ENCODE measurements around the gene SMC3. TPM values are rescaled to one million over a fixed set of nuclear protein-coding genes. Genes with fewer than 3 reads are reported as not detected.
A peak's percentile ranks its signal among the peaks of the same experiment; 100 is the strongest.

The SMC3 gene
- total and polyA plus RNA-seq, 2 of the 4 experiments (the other 2 are of a cell fraction) = 15.0 to 15.2 TPM

DNA sequence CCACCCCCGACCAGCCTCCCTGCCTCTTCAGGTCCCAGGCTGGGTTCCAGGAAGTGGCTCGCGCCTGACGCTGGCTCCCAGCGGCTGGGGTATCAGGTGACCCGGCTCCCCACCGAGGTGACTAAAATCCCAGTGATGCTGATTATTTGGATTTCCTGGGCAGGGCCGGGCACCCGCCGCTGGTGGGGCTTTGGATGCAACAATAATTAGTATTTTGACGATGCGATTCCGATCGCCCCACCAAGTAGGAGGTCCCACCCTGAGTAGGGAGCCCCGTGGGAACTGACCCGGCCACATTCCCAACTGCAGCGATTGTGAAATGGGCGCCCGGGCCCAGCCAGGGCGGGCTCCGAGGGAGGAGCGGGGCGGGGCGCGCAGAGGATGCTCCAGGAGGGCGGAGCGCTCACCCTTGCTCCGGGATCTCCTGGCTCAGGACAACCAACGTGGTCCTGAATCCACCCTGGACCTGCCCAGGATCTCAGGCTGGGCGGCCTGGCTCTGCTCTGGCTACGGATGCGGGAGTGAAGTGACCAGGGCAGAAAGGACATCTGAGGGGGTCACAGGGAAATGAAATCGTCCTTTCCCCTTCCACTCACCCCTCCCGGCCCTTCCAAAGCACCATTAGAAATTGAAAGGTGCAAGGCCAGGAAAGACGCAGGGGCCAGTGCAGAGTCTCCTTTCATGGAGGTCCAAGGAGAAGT, 37.2 kb upstream of the SMC3 start (continued):
- TF ChIP-seq, protein P1, sequence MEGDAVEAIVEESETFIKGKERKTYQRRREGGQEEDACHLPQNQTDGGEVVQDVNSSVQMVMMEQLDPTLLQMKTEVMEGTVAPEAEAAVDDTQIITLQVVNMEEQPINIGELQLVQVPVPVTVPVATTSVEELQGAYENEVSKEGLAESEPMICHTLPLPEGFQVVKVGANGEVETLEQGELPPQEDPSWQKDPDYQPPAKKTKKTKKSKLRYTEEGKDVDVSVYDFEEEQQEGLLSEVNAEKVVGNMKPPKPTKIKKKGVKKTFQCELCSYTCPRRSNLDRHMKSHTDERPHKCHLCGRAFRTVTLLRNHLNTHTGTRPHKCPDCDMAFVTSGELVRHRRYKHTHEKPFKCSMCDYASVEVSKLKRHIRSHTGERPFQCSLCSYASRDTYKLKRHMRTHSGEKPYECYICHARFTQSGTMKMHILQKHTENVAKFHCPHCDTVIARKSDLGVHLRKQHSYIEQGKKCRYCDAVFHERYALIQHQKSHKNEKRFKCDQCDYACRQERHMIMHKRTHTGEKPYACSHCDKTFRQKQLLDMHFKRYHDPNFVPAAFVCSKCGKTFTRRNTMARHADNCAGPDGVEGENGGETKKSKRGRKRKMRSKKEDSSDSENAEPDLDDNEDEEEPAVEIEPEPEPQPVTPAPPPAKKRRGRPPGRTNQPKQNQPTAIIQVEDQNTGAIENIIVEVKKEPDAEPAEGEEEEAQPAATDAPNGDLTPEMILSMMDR (conservative IDR thresholded peaks at IDR 0.05; ENCODE audit: low read depth, low read length) = no peak

DNA sequence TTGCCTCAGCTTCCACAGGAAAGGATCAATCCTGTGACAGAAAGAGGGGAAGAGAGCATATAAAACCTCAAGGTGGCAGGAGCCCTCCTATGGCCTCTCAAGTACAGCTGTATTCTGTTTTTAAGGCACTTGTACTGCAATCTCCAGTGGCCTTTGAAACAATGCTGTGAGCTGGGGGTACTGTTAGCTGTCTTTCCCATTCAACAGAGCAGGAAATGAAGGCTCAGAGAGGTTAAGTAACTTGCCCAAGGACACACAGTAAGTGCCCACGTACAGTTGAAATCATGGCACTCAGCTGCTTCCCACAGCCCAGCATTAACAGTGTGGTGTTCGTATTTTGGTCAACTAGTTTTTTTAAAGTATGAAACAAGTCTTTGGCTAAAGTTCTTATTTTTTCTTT, 35.8 kb upstream of the SMC3 start:
- ATAC-seq (ENCODE audit: low read depth) = no peak
- no peak overlapping the region for H2AFZ ChIP-seq (replicated peaks; ENCODE audit: low read length, poor library complexity)
- POLR2A ChIA-PET (ENCODE audit: unreplicated experiment) = interaction anchor here (0.5 kb wide), 1 partner anchor 178 kb away, joined by 4 read pairs; no protein-coding TSS in a partner anchor
- no peak overlapping the region for H3K4me3 ChIP-seq (ENCODE audit: insufficient read depth, low read depth, low read length)
- no peak overlapping the region for H3K4me2 ChIP-seq (ENCODE audit: low read depth, low read length)
- peak overlapping the region; percentile 9; the same call in 1 of the 2 replicates for H2BK20ac ChIP-seq (ENCODE audit: low read depth, low read length)
- H2BK15ac ChIP-seq (ENCODE audit: low read depth, low read length) = 0 out of 3 replicates have a peak overlapping the region, but pooled peaks have one; percentile 32
- intact Hi-C loops (cut with micrococcal nuclease) = no loop called here
- peaks cover 0 to 26% of the 10 kb centered on the region in 2 experiments; a peak in 2 of 4 replicates for H3K79me1 ChIP-seq (ENCODE audit: low read depth in 1 of 2, low read length in 2 of 2)
- H3K23ac ChIP-seq (ENCODE audit: low read depth, low read length) = 0 out of 2 replicates have a peak overlapping the region, but pooled peaks have one; percentile 24
- H2AK9ac ChIP-seq (replicated peaks; ENCODE audit: low read depth, low read length, poor library complexity) = no peak overlapping the region
- CTCF ChIA-PET = no interaction called here
- no peaks in the 10 kb centered on the region for H3K9me3 ChIP-seq (ENCODE audit: control insufficient read depth, insufficient read depth, low read length)
- no peak overlapping the region for H3K56ac ChIP-seq (ENCODE audit: extremely low read depth, insufficient read depth, low read length)
- H4K20me1 ChIP-seq (ENCODE audit: insufficient read depth, low read length) = no peaks in the 10 kb centered on the region
- H3K36me3 ChIP-seq (ENCODE audit: control insufficient read depth, insufficient read depth, low read length) = no peaks in the 10 kb centered on the region
- no TSS peak for BruUV-seq (replicated peaks)
- H3K9ac ChIP-seq (ENCODE audit: low read depth, low read length) = no peak overlapping the region
- H4K8ac ChIP-seq (ENCODE audit: low read depth in 2 of 2, low read length in 2 of 2) = no peak overlapping the region
- no peak for DNase-seq
- 0 out of 2 replicates have a peak overlapping the region, but pooled peaks have one; percentile 6 for H2BK120ac ChIP-seq (ENCODE audit: low read depth, low read length)
- H2BK5ac ChIP-seq (ENCODE audit: low read depth, low read length, poor library complexity, severe bottlenecking) = no peak overlapping the region
- no peaks in the 10 kb centered on the region for H3K27me3 ChIP-seq (ENCODE audit: control insufficient read depth, insufficient read depth, low read length)
- in situ Hi-C loops (cut with MboI; ENCODE audit: low sequenced_read_pairs) = no loop called here
- WGBS, 2 experiments (ENCODE audit: extremely low coverage in 2 of 2, insufficient read length in 1 of 2) = no CpG with 5 or more reads among the region's 2 CpGs
- no peak for TF ChIP-seq MAFK (IDR thresholded peaks at IDR 0.05; ENCODE audit: low read depth, low read length)
- TF ChIP-seq, protein P2, sequence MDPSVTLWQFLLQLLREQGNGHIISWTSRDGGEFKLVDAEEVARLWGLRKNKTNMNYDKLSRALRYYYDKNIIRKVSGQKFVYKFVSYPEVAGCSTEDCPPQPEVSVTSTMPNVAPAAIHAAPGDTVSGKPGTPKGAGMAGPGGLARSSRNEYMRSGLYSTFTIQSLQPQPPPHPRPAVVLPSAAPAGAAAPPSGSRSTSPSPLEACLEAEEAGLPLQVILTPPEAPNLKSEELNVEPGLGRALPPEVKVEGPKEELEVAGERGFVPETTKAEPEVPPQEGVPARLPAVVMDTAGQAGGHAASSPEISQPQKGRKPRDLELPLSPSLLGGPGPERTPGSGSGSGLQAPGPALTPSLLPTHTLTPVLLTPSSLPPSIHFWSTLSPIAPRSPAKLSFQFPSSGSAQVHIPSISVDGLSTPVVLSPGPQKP (IDR thresholded peaks at IDR 0.05; ENCODE audit: borderline replicate concordance, low read depth, low read length) = no peak
- 0 out of 2 replicates have a peak overlapping the region, but pooled peaks have one; percentile 35 for H3K4ac ChIP-seq (ENCODE audit: low read depth, low read length)
- no peak overlapping the region for H3K27ac ChIP-seq (ENCODE audit: insufficient read depth, low read length)
- H3K9me1 ChIP-seq (ENCODE audit: insufficient read depth, low read length) = peaks cover 37% of the 10 kb centered on the region
- dilution Hi-C loops (cut with HindIII; ENCODE audit: low sequenced_read_pairs, unreplicated experiment) = no loop called here
- no peak overlapping the region; the same call in 1 of the 2 replicates for H4K91ac ChIP-seq (ENCODE audit: insufficient read depth, low read depth, low read length)
- H2AK5ac ChIP-seq (ENCODE audit: low read depth, low read length) = no peak overlapping the region
- peaks cover 20% of the 10 kb centered on the region for H3K4me1 ChIP-seq (ENCODE audit: control insufficient read depth, insufficient read depth, low read length)
- no peak overlapping the region for H3K18ac ChIP-seq (ENCODE audit: low read depth, low read length)
- H3K14ac ChIP-seq (replicated peaks; ENCODE audit: low read depth, low read length) = no peak overlapping the region
- H4K5ac ChIP-seq (ENCODE audit: low read depth, low read length) = no peak overlapping the region
